IPS-18a (cell line): ENCODE results near the gene SRSF4.

Experiments used
- H3K27ac ChIP-seq: one replicate; pipeline ENCODE4 v1.5.1; 2013; ENCODE audit warnings: low read length
- H3K27me3 ChIP-seq: one replicate; pipeline ENCODE4 v1.6.1; 2013; ENCODE audit warnings: mild to moderate bottlenecking, low read length; ENCODE audit not compliant: control insufficient read depth, insufficient read depth
- H3K36me3 ChIP-seq: one replicate; pipeline ENCODE4 v1.6.1; 2013; ENCODE audit warnings: low read depth, low read length; ENCODE audit not compliant: control insufficient read depth
- H3K4me1 ChIP-seq: one replicate; pipeline ENCODE4 v1.6.1; 2013; ENCODE audit warnings: low read depth, low read length; ENCODE audit not compliant: control insufficient read depth
- H3K4me3 ChIP-seq: one replicate; pipeline ENCODE4 v1.5.1; 2013; ENCODE audit warnings: low read length
- H3K9ac ChIP-seq: one replicate; pipeline ENCODE4 v1.6.1; 2013; ENCODE audit warnings: mild to moderate bottlenecking, low read length, moderate library complexity
- H3K9me3 ChIP-seq: one replicate; pipeline ENCODE4 v1.6.1; 2013; ENCODE audit warnings: low read depth, low read length; ENCODE audit not compliant: control insufficient read depth

The SRSF4 gene

DNA sequence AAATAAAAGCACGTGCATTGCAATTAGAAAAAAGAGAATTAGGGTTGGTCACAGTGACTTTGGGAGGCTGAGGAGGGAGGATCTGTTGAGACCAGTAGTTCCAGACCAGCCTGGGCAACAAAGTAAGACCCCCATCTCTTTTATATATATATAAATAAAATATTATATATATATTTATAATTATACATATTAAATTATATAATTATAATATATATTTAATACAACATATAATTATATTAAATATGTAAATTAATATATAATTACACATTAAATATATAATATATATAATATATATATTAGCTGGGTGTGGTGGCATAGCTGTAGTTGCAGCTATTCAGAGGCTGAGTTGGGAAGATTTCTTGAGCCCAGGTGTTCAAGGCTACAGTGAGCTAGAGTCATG lies 81.2 kb downstream of the SRSF4 start:
- no peak overlapping the region for H3K4me3 ChIP-seq
- H3K4me1 ChIP-seq: peaks cover 7% of the 10 kb centered on the region
- no peak overlapping the region for H3K9ac ChIP-seq
- no peak overlapping the region for H3K27ac ChIP-seq
- H3K27me3 ChIP-seq: no peaks in the 10 kb centered on the region
- H3K9me3 ChIP-seq: no peaks in the 10 kb centered on the region
- H3K36me3 ChIP-seq: peaks cover 12% of the 10 kb centered on the region

DNA sequence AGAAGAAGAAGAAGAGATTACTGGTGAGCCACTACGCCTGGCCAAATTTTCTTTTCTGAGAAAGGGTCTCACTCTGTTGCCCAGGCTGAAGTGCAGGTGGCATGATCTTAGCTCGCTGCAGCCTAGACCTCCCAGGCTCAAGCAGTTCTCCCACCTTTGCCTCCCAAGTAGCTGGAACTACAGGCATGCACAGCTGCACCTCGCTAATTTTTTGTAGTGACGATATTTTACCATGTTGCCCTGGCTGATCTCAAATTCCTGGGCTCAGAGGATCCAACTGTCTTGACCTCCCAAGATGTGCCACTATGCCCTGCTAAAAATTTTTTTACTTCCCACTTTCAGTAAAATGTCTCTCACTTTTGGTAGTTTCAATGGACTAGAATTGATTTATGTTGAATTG lies 82.4 kb downstream of the SRSF4 start:
- H3K9ac ChIP-seq: no peak overlapping the region
- H3K27ac ChIP-seq: no peak overlapping the region
- no peak overlapping the region for H3K4me3 ChIP-seq
- peaks cover 7% of the 10 kb centered on the region for H3K4me1 ChIP-seq
- no peaks in the 10 kb centered on the region for H3K9me3 ChIP-seq
- H3K27me3 ChIP-seq: no peaks in the 10 kb centered on the region
- peaks cover 12% of the 10 kb centered on the region for H3K36me3 ChIP-seq
